Tibial nerve (tissue), 4 donors: ENCODE measurements around the gene TMEM44.

Source experiments
- CTCF ChIP-seq, 5 experiments: fragments of 200-600 bp in 3 of 5; fragments of 450-650 bp in 2 of 5; sonication (generic) in 3 of 5; IDR thresholded peaks; one replicate each; pipeline ENCODE4 v1.5.1; 2016 to 2019; ENCODE audit warnings: antibody characterized with exemption in 5 of 5, mild to moderate bottlenecking in 3 of 5, moderate library complexity in 2 of 5
- EP300 ChIP-seq, 2 donors: sonication (generic); formaldehyde crosslinking; IDR thresholded peaks; one replicate each; pipeline ENCODE4 v1.6.1; 2017; ENCODE audit warnings: antibody characterized with exemption in 2 of 2, mild to moderate bottlenecking in 1 of 2
- POLR2A ChIP-seq, 2 donors: fragments of 450-650 bp; IDR thresholded peaks; one replicate each; pipeline ENCODE4 v1.6.1; 2017; ENCODE audit warnings: antibody characterized with exemption in 2 of 2, mild to moderate bottlenecking in 2 of 2, moderate library complexity in 2 of 2

GRCh38 chr3:194661374-194661773 is 28.2 kb upstream of the TMEM44 start:
- TF ChIP-seq CTCF (IDR thresholded peaks at IDR 0.05) (no peak), POLR2A (IDR thresholded peaks at IDR 0.05) (no peak), EP300 (IDR thresholded peaks at IDR 0.05) (no peak)
